K562 (cell line): ENCODE results near the gene B4GALNT3.

ENCODE experiments used
- BRD9 ChIP-seq: fragments of 450-650 bp; IDR thresholded peaks from 2 replicates; pipeline ENCODE4 v1.6.1; 2018; ENCODE audit warnings: low read depth; ENCODE audit not compliant: partially characterized antibody
- CHCHD3 ChIP-seq: fragments of 250-450 bp; sonication (Bioruptor Pico); IDR thresholded peaks from 2 replicates; pipeline ENCODE4 v2.1.2; 2022; ENCODE audit warnings: mild to moderate bottlenecking
- CHD2 ChIP-seq: IDR thresholded peaks from 2 replicates; pipeline ENCODE4 v1.6.1; 2011; ENCODE audit warnings: low read depth, low read length
- CTCF ChIP-seq, 3 experiments: IDR thresholded peaks in 2 of 3; conservative IDR thresholded peaks in 1 of 3; 2 replicates each; pipeline ENCODE4 v1.5.1; 2011 to 2012; ENCODE audit warnings: low read length in 3 of 3, mild to moderate bottlenecking in 3 of 3, control low read depth in 2 of 3, improper control_type of control experiment in 1 of 3, inconsistent platforms in 1 of 3, low read depth in 1 of 3, mixed read lengths in 1 of 3, moderate library complexity in 1 of 3; ENCODE audit not compliant: insufficient read depth in 2 of 3
- EP300 ChIP-seq: IDR thresholded peaks from 2 replicates; pipeline ENCODE4 v1.6.1; 2012; ENCODE audit warnings: low read length, improper control_type of control experiment
- GABPB1 ChIP-seq: sonication (generic); formaldehyde crosslinking; IDR thresholded peaks from 2 replicates; pipeline ENCODE4 v1.8.0; 2022; ENCODE audit warnings: mild to moderate bottlenecking, missing genetic modification reagents
- GTF2B ChIP-seq: IDR thresholded peaks from 2 replicates; pipeline ENCODE4 v1.6.1; 2011; ENCODE audit not compliant: insufficient read length; ENCODE audit errors: extremely low read depth
- MED1 ChIP-seq: sonication (generic); formaldehyde crosslinking; IDR thresholded peaks from 2 replicates; pipeline ENCODE4 v1.8.1; 2023; ENCODE audit warnings: missing genetic modification reagents, borderline replicate concordance
- MYNN ChIP-seq, 2 experiments: sonication (generic); formaldehyde crosslinking in 1 of 2; IDR thresholded peaks; 2 replicates each; pipeline versions ENCODE4 v1.5.0 to v1.6.1; 2016 to 2020; ENCODE audit warnings: antibody characterized with exemption in 1 of 2, missing genetic modification reagents in 1 of 2
- RAD21 ChIP-seq, 2 experiments: fragments of 250-450 bp in 1 of 2; fragments of 450-650 bp in 1 of 2; sonication (Bioruptor Pico) in 1 of 2; formaldehyde crosslinking in 1 of 2; IDR thresholded peaks in 1 of 2; conservative IDR thresholded peaks in 1 of 2; 2 replicates each; pipeline versions ENCODE4 v1.4.0 to v1.8.0; 2020 to 2022; ENCODE audit warnings: mild to moderate bottlenecking in 2 of 2, moderate library complexity in 1 of 2
- TAF9B ChIP-seq: fragments of 450-650 bp; IDR thresholded peaks from 2 replicates; pipeline ENCODE4 v1.6.1; 2018; ENCODE audit warnings: mild to moderate bottlenecking; ENCODE audit not compliant: partially characterized antibody
- ZFP36 ChIP-seq: fragments of 150-350 bp; IDR thresholded peaks from 2 replicates; pipeline ENCODE4 v1.6.1; 2018; ENCODE audit warnings: low read length, low read depth; ENCODE audit not compliant: partially characterized antibody

DNA sequence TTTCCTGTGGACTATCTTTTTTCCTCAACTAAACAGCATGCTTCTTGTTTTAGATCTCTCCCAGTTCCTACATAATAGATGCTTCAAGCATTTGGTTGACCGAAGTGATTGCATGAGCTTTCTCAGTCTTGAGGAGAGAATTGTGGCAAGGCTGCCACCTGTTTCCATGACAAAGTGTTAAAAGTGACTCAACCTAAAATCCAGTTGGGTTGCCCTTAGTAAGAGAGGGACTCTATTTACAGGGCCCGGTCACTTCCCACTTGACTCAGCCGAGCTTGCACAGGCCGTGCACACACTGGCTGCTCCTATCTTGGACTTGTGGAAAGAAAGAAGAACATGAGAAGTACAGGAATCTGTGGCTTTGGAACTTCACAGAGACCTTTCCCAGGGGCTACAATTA is 2.1 kb upstream of the B4GALNT3 start:
- TF ChIP-seq BRD9 (no peak), CHCHD3 (CRISPR knock-in tag) (no peak), MED1 (CRISPR knock-in tag) (no peak), CTCF (IDR thresholded peaks at IDR 0.05 in 2 of 3, conservative IDR thresholded peaks at IDR 0.05 in 1 of 3; ENCODE audit: insufficient read depth in 2 of 3, low read depth in 1 of 3, low read length in 3 of 3) (no peak), MYNN (IDR thresholded peaks at IDR 0.05) (no peak), MYNN (CRISPR knock-in tag; IDR thresholded peaks at IDR 0.05) (no peak), CHD2 (no peak), ZFP36 (no peak), EP300 (no peak), RAD21 (CRISPR knock-in tag; conservative IDR thresholded peaks at IDR 0.05 in 1 of 2, IDR thresholded peaks at IDR 0.05 in 1 of 2) (no peak), GTF2B (no peak), GABPB1 (CRISPR knock-in tag) (no peak), TAF9B (no peak)
